ENCODE results near the gene ZNF57. TPM values are rescaled to one million over a fixed set of nuclear protein-coding genes. Genes with fewer than 3 reads are reported as not detected.

The ZNF57 gene
- polyA plus RNA-seq, 1 of the 3 experiments (the other 2 are of a cell fraction), result 2.1 TPM

DNA sequence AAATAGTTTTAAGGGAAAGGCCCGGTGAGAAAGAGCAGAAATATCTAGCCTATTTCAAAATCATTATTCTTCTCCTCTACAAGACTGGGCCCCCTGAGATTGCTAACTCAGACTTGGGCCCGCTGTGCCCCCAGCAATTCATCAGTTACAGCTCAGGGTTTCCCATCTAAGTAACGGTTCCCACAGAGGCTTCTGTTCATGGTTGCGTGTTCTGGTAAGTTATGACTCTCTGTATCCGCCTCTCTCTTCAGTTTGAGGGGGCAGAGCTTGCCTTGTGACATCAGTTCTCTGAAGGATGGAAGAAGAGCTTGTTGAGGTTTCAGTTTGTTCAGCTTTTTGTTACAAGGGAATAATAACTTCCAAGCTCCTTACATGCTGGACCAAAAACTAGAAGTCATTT, 11.6 kb downstream of the ZNF57 start:
- H3K4me3 ChIP-seq (ENCODE audit: low read depth in 2 of 2, low read length in 1 of 2), result no peak overlapping the region
- no peaks in the 10 kb centered on the region for H3K27me3 ChIP-seq (ENCODE audit: insufficient read depth)
- H3K79me2 ChIP-seq (ENCODE audit: insufficient read depth), result peaks cover 13% of the 10 kb centered on the region; the same call in 1 of the 2 replicates
- H3K9me2 ChIP-seq, result no peaks in the 10 kb centered on the region
- no peak overlapping the region for H2AFZ ChIP-seq (ENCODE audit: low read depth)
- 90% methylated on average over 5 of the region's 5 CpGs for WGBS (ENCODE audit: low lambda C conversion rate)
- H3K9ac ChIP-seq, result no peak overlapping the region
- peaks cover 17 to 29% of the 10 kb centered on the region in 2 experiments for H3K36me3 ChIP-seq (replicated peaks in 1 of 2; ENCODE audit: control insufficient read depth in 1 of 2, insufficient read depth in 2 of 2, low read length in 1 of 2)
- POLR2A ChIA-PET, result no interaction called here
- H3K9me3 ChIP-seq, result peaks cover under 1% of the 10 kb centered on the region; the same call in 1 of the 2 replicates
- no peak overlapping the region for H3K4me2 ChIP-seq
- H4K20me1 ChIP-seq (ENCODE audit: insufficient read depth), result no peaks in the 10 kb centered on the region
- H3K27ac ChIP-seq (ENCODE audit: low read depth in 2 of 2, low read length in 1 of 2), result no peak overlapping the region
- DNase-seq, result no peak
- no peaks in the 10 kb centered on the region for H3K4me1 ChIP-seq (ENCODE audit: control insufficient read depth in 1 of 2, insufficient read depth in 2 of 2, low read depth in 1 of 2, low read length in 1 of 2)
- H3F3A ChIP-seq (replicated peaks; ENCODE audit: insufficient read depth), result peaks cover 9% of the 10 kb centered on the region
- TF ChIP-seq FOXM1 (IDR thresholded peaks at IDR 0.05; ENCODE audit: low read depth), result no peak
- no peak for TF ChIP-seq SMC3 (IDR thresholded peaks at IDR 0.05; ENCODE audit: low read depth, low read length)
- no peak for TF ChIP-seq RXRA (IDR thresholded peaks at IDR 0.05; ENCODE audit: borderline replicate concordance, low read depth)
- no peak for TF ChIP-seq TAF1 (IDR thresholded peaks at IDR 0.05; ENCODE audit: borderline replicate concordance, low read depth, low read length)
- no peak for TF ChIP-seq GATA2 (CRISPR knock-in tag; IDR thresholded peaks at IDR 0.05)
- no peak for TF ChIP-seq NFIC (IDR thresholded peaks at IDR 0.05; ENCODE audit: borderline replicate concordance)
- TF ChIP-seq TCF12 (IDR thresholded peaks at IDR 0.05), result no peak
- CTCF ChIA-PET, result interaction anchor here (1.9 kb wide), 1 partner anchor 25 kb away, joined by 6 read pairs; no protein-coding TSS in a partner anchor

DNA sequence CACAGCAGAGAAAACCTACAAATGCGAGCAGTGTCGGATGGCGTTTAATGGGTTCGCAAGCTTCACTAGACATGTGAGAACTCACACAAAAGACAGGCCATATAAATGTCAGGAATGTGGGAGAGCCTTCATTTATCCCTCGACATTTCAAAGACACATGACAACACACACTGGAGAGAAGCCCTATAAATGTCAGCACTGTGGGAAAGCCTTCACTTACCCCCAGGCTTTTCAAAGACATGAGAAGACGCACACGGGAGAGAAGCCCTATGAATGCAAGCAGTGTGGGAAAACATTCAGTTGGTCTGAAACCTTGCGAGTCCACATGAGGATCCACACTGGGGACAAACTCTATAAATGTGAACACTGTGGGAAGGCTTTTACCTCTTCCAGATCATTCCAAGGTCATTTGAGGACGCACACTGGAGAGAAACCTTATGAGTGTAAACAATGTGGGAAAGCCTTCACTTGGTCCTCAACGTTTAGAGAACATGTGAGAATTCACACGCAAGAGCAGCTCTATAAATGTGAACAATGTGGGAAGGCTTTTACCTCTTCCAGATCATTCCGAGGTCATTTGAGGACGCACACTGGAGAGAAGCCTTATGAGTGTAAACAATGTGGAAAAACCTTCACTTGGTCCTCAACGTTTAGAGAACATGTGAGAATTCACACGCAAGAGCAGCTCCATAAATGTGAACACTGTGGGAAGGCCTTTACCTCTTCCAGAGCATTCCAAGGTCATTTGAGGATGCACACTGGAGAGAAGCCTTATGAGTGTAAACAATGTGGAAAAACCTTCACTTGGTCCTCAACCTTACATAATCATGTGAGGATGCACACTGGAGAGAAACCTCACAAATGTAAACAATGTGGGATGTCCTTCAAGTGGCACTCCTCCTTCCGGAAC, 16.8 kb downstream of the ZNF57 start:
- Histone ChIP-seq H3K9me2 (no peaks in the 10 kb centered on the region), H4K20me1 (ENCODE audit: insufficient read depth) (no peaks in the 10 kb centered on the region), H3F3A (replicated peaks; ENCODE audit: insufficient read depth) (no peaks in the 10 kb centered on the region), H3K4me1 (ENCODE audit: control insufficient read depth in 1 of 2, insufficient read depth in 2 of 2, low read depth in 1 of 2, low read length in 1 of 2) (no peaks in the 10 kb centered on the region), H3K9ac (no peak overlapping the region), H3K4me3 (ENCODE audit: low read depth in 2 of 2, low read length in 1 of 2) (peak overlapping the region in 1 of 2 experiments; percentile 1; a peak in 1 of 4 replicates), H3K27me3 (ENCODE audit: insufficient read depth) (no peaks in the 10 kb centered on the region), H3K4me2 (no peak overlapping the region), H2AFZ (ENCODE audit: low read depth) (no peak overlapping the region), H3K79me2 (ENCODE audit: insufficient read depth) (no peaks in the 10 kb centered on the region), H3K9me3 (peaks cover 10% of the 10 kb centered on the region; the same call in 1 of the 2 replicates), H3K27ac (ENCODE audit: low read depth in 2 of 2, low read length in 1 of 2) (no peak overlapping the region), H3K36me3 (replicated peaks in 1 of 2; ENCODE audit: control insufficient read depth in 1 of 2, insufficient read depth in 2 of 2, low read length in 1 of 2) (peaks cover 27 to 48% of the 10 kb centered on the region in 2 experiments)
- no peak for TF ChIP-seq RFX5 (IDR thresholded peaks at IDR 0.05; ENCODE audit: low read length)
- TF ChIP-seq, protein P1, sequence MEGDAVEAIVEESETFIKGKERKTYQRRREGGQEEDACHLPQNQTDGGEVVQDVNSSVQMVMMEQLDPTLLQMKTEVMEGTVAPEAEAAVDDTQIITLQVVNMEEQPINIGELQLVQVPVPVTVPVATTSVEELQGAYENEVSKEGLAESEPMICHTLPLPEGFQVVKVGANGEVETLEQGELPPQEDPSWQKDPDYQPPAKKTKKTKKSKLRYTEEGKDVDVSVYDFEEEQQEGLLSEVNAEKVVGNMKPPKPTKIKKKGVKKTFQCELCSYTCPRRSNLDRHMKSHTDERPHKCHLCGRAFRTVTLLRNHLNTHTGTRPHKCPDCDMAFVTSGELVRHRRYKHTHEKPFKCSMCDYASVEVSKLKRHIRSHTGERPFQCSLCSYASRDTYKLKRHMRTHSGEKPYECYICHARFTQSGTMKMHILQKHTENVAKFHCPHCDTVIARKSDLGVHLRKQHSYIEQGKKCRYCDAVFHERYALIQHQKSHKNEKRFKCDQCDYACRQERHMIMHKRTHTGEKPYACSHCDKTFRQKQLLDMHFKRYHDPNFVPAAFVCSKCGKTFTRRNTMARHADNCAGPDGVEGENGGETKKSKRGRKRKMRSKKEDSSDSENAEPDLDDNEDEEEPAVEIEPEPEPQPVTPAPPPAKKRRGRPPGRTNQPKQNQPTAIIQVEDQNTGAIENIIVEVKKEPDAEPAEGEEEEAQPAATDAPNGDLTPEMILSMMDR (IDR thresholded peaks at IDR 0.05), result no peak
- TF ChIP-seq EZH2phosphoT487 (IDR thresholded peaks at IDR 0.05; ENCODE audit: borderline replicate concordance, low read depth), result no peak
- TF ChIP-seq SIN3A (IDR thresholded peaks at IDR 0.05; ENCODE audit: borderline replicate concordance, low read depth, low read length), result no peak
- TF ChIP-seq TCF12 (IDR thresholded peaks at IDR 0.05), result no peak
- no peak for TF ChIP-seq NFIC (IDR thresholded peaks at IDR 0.05; ENCODE audit: borderline replicate concordance)
- no peak for TF ChIP-seq GATA2 (CRISPR knock-in tag; IDR thresholded peaks at IDR 0.05)
- TF ChIP-seq TEAD4 (IDR thresholded peaks at IDR 0.05; ENCODE audit: borderline replicate concordance, insufficient read depth), result no peak
- no peak for TF ChIP-seq MEF2A (IDR thresholded peaks at IDR 0.05; ENCODE audit: borderline replicate concordance, low read depth)
- TF ChIP-seq CHD2 (IDR thresholded peaks at IDR 0.05; ENCODE audit: low read length, partially characterized antibody), result no peak
- TF ChIP-seq, protein P2, sequence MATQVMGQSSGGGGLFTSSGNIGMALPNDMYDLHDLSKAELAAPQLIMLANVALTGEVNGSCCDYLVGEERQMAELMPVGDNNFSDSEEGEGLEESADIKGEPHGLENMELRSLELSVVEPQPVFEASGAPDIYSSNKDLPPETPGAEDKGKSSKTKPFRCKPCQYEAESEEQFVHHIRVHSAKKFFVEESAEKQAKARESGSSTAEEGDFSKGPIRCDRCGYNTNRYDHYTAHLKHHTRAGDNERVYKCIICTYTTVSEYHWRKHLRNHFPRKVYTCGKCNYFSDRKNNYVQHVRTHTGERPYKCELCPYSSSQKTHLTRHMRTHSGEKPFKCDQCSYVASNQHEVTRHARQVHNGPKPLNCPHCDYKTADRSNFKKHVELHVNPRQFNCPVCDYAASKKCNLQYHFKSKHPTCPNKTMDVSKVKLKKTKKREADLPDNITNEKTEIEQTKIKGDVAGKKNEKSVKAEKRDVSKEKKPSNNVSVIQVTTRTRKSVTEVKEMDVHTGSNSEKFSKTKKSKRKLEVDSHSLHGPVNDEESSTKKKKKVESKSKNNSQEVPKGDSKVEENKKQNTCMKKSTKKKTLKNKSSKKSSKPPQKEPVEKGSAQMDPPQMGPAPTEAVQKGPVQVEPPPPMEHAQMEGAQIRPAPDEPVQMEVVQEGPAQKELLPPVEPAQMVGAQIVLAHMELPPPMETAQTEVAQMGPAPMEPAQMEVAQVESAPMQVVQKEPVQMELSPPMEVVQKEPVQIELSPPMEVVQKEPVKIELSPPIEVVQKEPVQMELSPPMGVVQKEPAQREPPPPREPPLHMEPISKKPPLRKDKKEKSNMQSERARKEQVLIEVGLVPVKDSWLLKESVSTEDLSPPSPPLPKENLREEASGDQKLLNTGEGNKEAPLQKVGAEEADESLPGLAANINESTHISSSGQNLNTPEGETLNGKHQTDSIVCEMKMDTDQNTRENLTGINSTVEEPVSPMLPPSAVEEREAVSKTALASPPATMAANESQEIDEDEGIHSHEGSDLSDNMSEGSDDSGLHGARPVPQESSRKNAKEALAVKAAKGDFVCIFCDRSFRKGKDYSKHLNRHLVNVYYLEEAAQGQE (IDR thresholded peaks at IDR 0.05; ENCODE audit: low read depth, low read length), result no peak
- TF ChIP-seq, protein P3, sequence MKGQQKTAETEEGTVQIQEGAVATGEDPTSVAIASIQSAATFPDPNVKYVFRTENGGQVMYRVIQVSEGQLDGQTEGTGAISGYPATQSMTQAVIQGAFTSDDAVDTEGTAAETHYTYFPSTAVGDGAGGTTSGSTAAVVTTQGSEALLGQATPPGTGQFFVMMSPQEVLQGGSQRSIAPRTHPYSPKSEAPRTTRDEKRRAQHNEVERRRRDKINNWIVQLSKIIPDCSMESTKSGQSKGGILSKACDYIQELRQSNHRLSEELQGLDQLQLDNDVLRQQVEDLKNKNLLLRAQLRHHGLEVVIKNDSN (IDR thresholded peaks at IDR 0.05; ENCODE audit: borderline replicate concordance, low read depth), result no peak
- TF ChIP-seq ELF1 (IDR thresholded peaks at IDR 0.05), result no peak
- no peak for TF ChIP-seq MXI1 (IDR thresholded peaks at IDR 0.05; ENCODE audit: low read depth, low read length)
- TF ChIP-seq, protein P4, sequence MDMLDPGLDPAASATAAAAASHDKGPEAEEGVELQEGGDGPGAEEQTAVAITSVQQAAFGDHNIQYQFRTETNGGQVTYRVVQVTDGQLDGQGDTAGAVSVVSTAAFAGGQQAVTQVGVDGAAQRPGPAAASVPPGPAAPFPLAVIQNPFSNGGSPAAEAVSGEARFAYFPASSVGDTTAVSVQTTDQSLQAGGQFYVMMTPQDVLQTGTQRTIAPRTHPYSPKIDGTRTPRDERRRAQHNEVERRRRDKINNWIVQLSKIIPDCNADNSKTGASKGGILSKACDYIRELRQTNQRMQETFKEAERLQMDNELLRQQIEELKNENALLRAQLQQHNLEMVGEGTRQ (IDR thresholded peaks at IDR 0.05; ENCODE audit: borderline replicate concordance, low read depth, low read length), result no peak
- ChIA-PET POLR2A (no interaction called here), CTCF (no interaction called here)
- 91% methylated on average over 16 of the region's 16 CpGs for WGBS (ENCODE audit: low lambda C conversion rate)
- DNase-seq, result no peak

Measured in SK-N-SH (cell line).